Astrocyte (in vitro differentiated cells and primary cell): ENCODE measurements around the gene ITPR2. TPM values are rescaled to one million over a fixed set of nuclear protein-coding genes. Genes with fewer than 3 reads are reported as not detected.

Experiments
- DNase-seq: peaks from one replicate; pipeline ENCODE4 v3.0.0-alpha.2; 2010; ENCODE audit warnings: low read depth
- FAIRE-seq: peaks from 2 replicates; lab custom pipeline; 2011; peaks lifted over from hg19 to GRCh38; lab: Jason Lieb, UNC
- H2AFZ ChIP-seq: 2 replicates; pipeline ENCODE4 v1.6.0; 2012; ENCODE audit warnings: low read depth, low read length, inconsistent platforms
- H3K27ac ChIP-seq: 2 replicates; pipeline ENCODE4 v1.5.1; 2011; ENCODE audit warnings: low read depth, low read length, inconsistent platforms
- H3K27me3 ChIP-seq: 2 replicates; pipeline ENCODE4 v1.6.0; 2011; ENCODE audit warnings: low read length, inconsistent platforms; ENCODE audit not compliant: insufficient read depth
- H3K36me3 ChIP-seq: 2 replicates; pipeline ENCODE4 v1.5.1; 2011; ENCODE audit warnings: low read length, inconsistent platforms; ENCODE audit not compliant: insufficient read depth
- H3K4me1 ChIP-seq: 2 replicates; pipeline ENCODE4 v1.5.1; 2011; ENCODE audit warnings: low read length, inconsistent platforms; ENCODE audit not compliant: insufficient read depth
- H3K4me2 ChIP-seq: 2 replicates; pipeline ENCODE4 v1.6.0; 2012; ENCODE audit warnings: low read length, inconsistent platforms
- H3K4me3 ChIP-seq: 2 replicates; pipeline ENCODE4 v1.5.1; 2011; ENCODE audit warnings: low read depth, mild to moderate bottlenecking, low read length, inconsistent platforms; ENCODE audit not compliant: insufficient read depth
- H3K79me2 ChIP-seq: 2 replicates; pipeline ENCODE4 v1.6.0; 2012; ENCODE audit warnings: mild to moderate bottlenecking, low read length, inconsistent platforms; ENCODE audit not compliant: insufficient read depth
- H3K9ac ChIP-seq: 2 replicates; pipeline ENCODE4 v1.6.0; 2012; ENCODE audit warnings: mild to moderate bottlenecking, low read length, inconsistent platforms
- H3K9me3 ChIP-seq: 2 replicates; pipeline ENCODE4 v1.5.1; 2012; ENCODE audit warnings: low read depth, mild to moderate bottlenecking, low read length, inconsistent platforms; ENCODE audit not compliant: insufficient read depth
- H4K20me1 ChIP-seq: 2 replicates; pipeline ENCODE4 v1.6.0; 2012; ENCODE audit warnings: low read length, inconsistent platforms; ENCODE audit not compliant: insufficient read depth
- H3K27ac Mint-ChIP-seq: one replicate; pipeline ENCODE4 v1.8.0; 2021; ENCODE audit warnings: mild to moderate bottlenecking, mixed read lengths; ENCODE audit not compliant: unreplicated experiment
- H3K27me3 Mint-ChIP-seq: one replicate; pipeline ENCODE4 v1.8.0; 2021; ENCODE audit warnings: low read depth, mixed read lengths; ENCODE audit not compliant: unreplicated experiment
- H3K36me3 Mint-ChIP-seq: one replicate; pipeline ENCODE4 v1.8.0; 2021; ENCODE audit warnings: low read depth, mixed read lengths; ENCODE audit not compliant: unreplicated experiment
- H3K4me1 Mint-ChIP-seq: one replicate; pipeline ENCODE4 v1.8.0; 2021; ENCODE audit warnings: low read depth, mixed read lengths; ENCODE audit not compliant: unreplicated experiment
- H3K4me3 Mint-ChIP-seq: one replicate; pipeline ENCODE4 v1.8.0; 2021; ENCODE audit warnings: mild to moderate bottlenecking, moderate library complexity, mixed read lengths; ENCODE audit not compliant: unreplicated experiment
- H3K9me3 Mint-ChIP-seq: one replicate; pipeline ENCODE4 v1.8.0; 2021; ENCODE audit warnings: mild to moderate bottlenecking, mixed read lengths; ENCODE audit not compliant: unreplicated experiment
- CTCF ChIP-seq: IDR thresholded peaks from 2 replicates; pipeline ENCODE4 v1.5.1; 2011; ENCODE audit warnings: low read depth, mild to moderate bottlenecking, inconsistent platforms, low read length, moderate library complexity; ENCODE audit not compliant: insufficient read depth
- EZH2 ChIP-seq: IDR thresholded peaks from 2 replicates; pipeline ENCODE4 v1.6.1; 2012; ENCODE audit warnings: mild to moderate bottlenecking, low read length, inconsistent platforms; ENCODE audit not compliant: insufficient read depth
- total RNA-seq: library from RNA; stranded (reverse); gene quantifications from 2 replicates; pipeline ENCODE4 v1.2.1, GENCODE V29; 2021

The ITPR2 gene
- total RNA-seq, 1 donor from 2014 or later: 24.4 TPM

GRCh38 chr12:26346736-26347135 lies 486.3 kb downstream of the ITPR2 start:
- H3K36me3 Mint-ChIP-seq: peaks cover 2% of the 10 kb centered on the region
- H3K4me1 Mint-ChIP-seq: peaks cover 11% of the 10 kb centered on the region
- Histone ChIP-seq H3K27me3 (no peaks in the 10 kb centered on the region), H3K4me1 (peaks cover 17% of the 10 kb centered on the region), H2AFZ (no peak overlapping the region), H3K36me3 (no peaks in the 10 kb centered on the region), H3K4me2 (peak overlapping the region; percentile 19), H3K79me2 (no peaks in the 10 kb centered on the region), H3K4me3 (no peak overlapping the region), H3K27ac (no peak overlapping the region), H3K9ac (no peak overlapping the region), H3K9me3 (no peaks in the 10 kb centered on the region), H4K20me1 (no peaks in the 10 kb centered on the region)
- TF ChIP-seq CTCF (no peak), EZH2 (no peak)
- peak; percentile 47 for DNase-seq
- no peak for FAIRE-seq
- no peak overlapping the region for H3K4me3 Mint-ChIP-seq
- H3K27ac Mint-ChIP-seq: no peak overlapping the region
- H3K27me3 Mint-ChIP-seq: peaks cover 3% of the 10 kb centered on the region
- no peaks in the 10 kb centered on the region for H3K9me3 Mint-ChIP-seq

GRCh38 chr12:26345471-26346003 lies 487.5 kb downstream of the ITPR2 start:
- H4K20me1 ChIP-seq: no peaks in the 10 kb centered on the region
- TF ChIP-seq EZH2 (no peak), CTCF (no peak)
- H3K9me3 Mint-ChIP-seq: no peaks in the 10 kb centered on the region
- peaks cover 20% of the 10 kb centered on the region for H3K4me1 Mint-ChIP-seq
- H3K27me3 ChIP-seq: no peaks in the 10 kb centered on the region
- H3K9ac ChIP-seq: no peak overlapping the region
- H3K27ac Mint-ChIP-seq: no peak overlapping the region
- peaks cover 20% of the 10 kb centered on the region for H3K4me1 ChIP-seq
- no peak overlapping the region for H2AFZ ChIP-seq
- peak overlapping the region; percentile 3 for H3K4me2 ChIP-seq
- H3K4me3 ChIP-seq: no peak overlapping the region
- no peak overlapping the region for H3K4me3 Mint-ChIP-seq
- no peaks in the 10 kb centered on the region for H3K9me3 ChIP-seq
- peak overlapping the region; percentile 18 for H3K27ac ChIP-seq
- FAIRE-seq (no peak), DNase-seq (peak; percentile 47)
- H3K36me3 ChIP-seq: no peaks in the 10 kb centered on the region
- H3K79me2 ChIP-seq: no peaks in the 10 kb centered on the region
- H3K27me3 Mint-ChIP-seq: no peaks in the 10 kb centered on the region
- H3K36me3 Mint-ChIP-seq: no peaks in the 10 kb centered on the region

- no peak overlapping the region for H2AFZ ChIP-seq
- no peak overlapping the region for H3K27ac Mint-ChIP-seq
Observed at GRCh38 chr12:26341491-26341890, 491.5 kb downstream of the ITPR2 start.

More at GRCh38 chr12:26341491-26341890, 491.5 kb downstream of the ITPR2 start:
- H4K20me1 ChIP-seq: no peaks in the 10 kb centered on the region
- no peak overlapping the region for H3K27ac ChIP-seq
- DNase-seq: no peak
- peaks cover 35% of the 10 kb centered on the region for H3K4me1 ChIP-seq
- Mint-ChIP-seq H3K9me3 (no peaks in the 10 kb centered on the region), H3K4me1 (peaks cover 47% of the 10 kb centered on the region), H3K4me3 (no peak overlapping the region), H3K27me3 (no peaks in the 10 kb centered on the region), H3K36me3 (no peaks in the 10 kb centered on the region)
- no peaks in the 10 kb centered on the region for H3K9me3 ChIP-seq
- H3K36me3 ChIP-seq: no peaks in the 10 kb centered on the region
- H3K9ac ChIP-seq: no peak overlapping the region
- TF ChIP-seq EZH2: no peak
- no peak for TF ChIP-seq CTCF
- no peaks in the 10 kb centered on the region for H3K79me2 ChIP-seq
- H3K4me2 ChIP-seq: no peak overlapping the region
- no peak for FAIRE-seq
- no peak overlapping the region for H3K4me3 ChIP-seq
- no peaks in the 10 kb centered on the region for H3K27me3 ChIP-seq
